Stimulated activated CD8-positive, alpha-beta memory T cell treated with anti-CD3 and anti-CD28 coated beads, Interleukin-4, amount 100 ng/mL, for 4 hours (primary cell): ENCODE results near the gene CTNNB1.

Source experiments
- DNase-seq, 2 donors: peaks; one replicate each; pipeline ENCODE4 v3.0.0-alpha.2; 2020; ENCODE audit warnings: low read depth in 2 of 2, low spot score in 1 of 2

Gene CTNNB1

DNA sequence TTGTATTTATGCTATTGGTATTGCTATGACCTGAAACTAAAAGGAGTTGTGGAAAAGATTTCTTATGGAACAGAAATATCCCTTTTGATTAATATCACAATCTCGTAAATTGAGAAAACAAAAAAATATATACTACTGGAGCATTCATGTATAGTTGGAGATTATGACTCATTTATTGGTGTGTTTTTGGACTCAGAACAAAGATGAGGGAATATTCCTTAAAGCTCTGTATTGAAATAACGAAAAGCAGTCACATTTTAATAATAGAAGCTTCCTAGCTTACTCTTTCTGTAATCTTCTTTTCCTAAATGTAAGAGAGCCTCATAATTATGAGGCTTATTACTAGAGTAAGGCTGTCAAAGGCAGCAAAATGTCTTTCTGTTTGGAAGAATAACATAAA lies 14.3 kb downstream of the CTNNB1 start:
- no peak for DNase-seq

DNA sequence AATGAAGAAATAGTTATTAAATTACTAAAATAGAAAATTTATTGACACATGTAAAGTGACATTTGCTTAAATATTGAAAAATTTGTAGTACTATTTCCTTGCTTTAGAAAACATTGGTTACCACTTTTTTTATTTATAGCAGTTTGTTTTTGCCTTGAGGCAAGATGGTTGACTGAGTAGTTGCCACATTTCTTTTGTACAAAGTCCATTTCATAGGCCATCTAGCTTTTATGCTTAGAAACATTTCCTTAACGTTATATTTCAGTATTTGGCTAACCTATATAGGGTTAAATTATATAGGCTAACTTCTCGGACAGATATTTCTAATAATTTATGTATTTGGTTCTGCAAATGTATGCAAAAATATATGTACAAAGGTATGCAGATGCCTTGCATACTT lies 17.1 kb downstream of the CTNNB1 start:
- DNase-seq: no peak

DNA sequence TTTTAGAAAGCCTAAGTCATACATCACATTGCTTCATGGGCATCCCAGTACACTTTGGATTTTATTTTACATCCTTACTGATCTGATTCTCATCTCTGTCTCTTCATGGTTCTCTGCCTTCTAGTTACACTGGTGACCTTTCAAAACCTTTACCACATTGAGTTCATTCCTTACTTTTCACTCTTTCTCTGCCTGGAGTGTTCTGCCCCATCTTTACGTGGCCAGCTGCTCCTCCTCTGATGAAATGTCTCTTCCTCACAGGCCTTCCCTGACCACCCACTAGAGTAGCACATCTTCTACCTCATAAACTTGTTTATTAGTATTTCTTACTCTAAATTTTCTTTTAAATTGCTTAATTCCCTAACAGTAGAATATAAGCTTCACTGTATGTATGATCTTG lies 17.7 kb downstream of the CTNNB1 start:
- DNase-seq: no peak

DNA sequence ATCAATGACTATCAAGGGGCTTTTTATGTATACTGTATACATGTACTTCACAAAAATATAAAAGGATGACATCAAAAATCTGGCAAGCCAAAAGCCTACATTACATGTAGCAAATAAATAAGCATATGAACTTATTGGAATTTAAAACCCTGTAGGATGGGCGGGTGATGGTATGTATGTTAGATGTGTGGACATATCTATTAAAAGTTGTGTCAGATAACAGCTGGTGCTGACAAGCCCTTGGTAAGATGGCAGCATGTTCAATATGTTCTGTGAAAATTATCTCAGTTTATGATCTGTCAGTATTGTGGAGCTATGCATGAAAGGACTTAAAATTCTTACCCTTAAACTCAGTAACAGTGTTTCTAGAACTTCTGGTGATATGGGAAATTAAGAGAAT lies 20.1 kb downstream of the CTNNB1 start:
- DNase-seq: no peak

DNA sequence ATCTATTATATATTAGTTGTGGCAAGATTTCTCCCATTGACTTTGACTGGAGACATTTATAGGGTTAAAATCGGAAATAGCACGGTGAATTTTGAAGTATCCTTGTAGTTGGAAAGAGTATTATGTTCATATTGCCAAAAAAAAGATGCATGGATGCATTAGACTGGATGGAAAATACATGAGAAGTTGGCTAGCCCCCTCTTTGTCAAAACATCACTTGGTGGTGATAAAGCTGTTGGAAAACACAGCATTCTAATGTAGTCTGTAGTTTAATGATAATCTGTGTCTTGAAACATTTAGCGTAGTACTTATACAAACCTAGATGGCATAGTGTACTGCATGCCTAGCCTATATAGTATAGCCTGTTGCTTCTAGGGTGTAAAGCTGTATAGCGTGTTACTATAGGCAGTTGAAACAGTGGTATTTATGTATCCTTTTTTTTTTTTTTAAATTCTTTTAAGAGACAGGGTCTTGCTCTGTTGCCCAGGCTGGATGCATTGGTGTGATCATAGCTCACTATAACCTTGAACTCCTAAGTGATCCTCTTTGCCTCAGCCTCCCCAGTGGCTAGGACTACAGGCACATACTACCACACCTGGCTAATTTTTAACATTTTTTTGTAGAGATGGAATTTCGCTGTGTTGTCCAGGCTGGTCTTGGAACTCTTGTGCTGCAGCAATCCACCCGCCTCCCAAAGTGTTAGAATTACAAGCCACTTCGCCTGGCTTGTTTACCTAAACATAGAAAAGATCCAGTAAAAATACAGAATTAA lies 21.8 kb downstream of the CTNNB1 start:
- no peak for DNase-seq

DNA sequence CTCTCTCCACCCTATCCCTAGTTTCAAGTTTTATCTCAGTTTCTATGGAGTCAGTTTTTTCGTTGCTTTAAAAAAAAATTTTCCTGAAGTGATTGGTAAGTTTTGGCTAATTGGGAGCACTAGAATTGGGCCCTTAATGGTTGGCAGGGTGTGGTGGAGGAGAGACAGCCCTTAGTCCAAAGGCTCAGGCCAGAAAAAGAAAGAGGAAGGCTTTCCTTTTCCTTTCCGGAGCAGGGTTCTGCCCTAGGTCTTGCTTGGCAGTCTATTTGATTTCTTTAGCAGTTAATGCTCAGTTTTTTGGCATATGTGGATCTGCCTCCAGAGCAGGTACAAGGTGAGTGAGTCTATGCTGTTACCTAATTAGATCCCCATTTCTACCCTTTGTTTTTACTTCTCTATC lies 22.7 kb downstream of the CTNNB1 start:
- no peak for DNase-seq

DNA sequence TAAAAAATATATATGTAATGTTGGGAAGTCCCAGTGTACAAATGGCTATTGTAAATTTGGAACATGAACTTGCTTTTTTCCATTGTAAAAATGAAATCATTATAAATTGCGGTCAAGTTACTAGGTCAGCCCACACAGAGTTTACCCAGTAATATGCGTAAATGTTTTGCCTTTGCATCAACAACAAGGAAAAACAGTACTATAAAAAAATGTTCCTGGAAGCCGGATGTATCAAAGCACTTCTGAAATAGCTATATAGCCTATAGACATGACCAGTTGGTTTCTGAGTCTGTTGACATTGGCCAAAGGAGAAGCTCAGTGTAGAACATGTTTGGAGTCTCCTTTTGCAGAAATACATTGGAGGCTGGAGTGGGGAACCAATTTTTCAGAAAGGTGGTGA lies 23.2 kb downstream of the CTNNB1 start:
- DNase-seq: no peak

DNA sequence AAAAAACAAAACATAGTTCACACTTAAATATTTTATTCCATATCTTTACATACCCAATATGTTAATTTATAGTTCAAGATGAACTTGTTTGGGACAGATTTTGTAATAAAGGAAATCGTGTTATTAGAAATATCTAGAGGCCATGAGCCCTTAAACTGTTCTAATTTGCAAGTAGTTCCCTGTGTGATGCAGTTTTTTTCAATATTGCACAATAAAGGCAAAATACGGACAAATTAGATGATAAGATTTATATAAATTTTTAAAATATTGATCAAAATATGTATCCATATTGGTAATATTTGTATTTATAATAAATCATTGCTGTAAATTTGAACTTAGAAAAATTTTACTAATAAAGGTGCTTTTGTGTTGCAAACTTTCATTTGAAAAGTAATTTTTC lies 23.8 kb downstream of the CTNNB1 start:
- no peak for DNase-seq

DNA sequence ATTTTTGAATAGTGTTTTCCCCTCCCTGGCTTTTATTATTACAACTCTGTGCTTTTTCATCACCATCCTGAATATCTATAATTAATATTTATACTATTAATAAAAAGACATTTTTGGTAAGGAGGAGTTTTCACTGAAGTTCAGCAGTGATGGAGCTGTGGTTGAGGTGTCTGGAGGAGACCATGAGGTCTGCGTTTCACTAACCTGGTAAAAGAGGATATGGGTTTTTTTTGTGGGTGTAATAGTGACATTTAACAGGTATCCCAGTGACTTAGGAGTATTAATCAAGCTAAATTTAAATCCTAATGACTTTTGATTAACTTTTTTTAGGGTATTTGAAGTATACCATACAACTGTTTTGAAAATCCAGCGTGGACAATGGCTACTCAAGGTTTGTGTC lies 24.4 kb downstream of the CTNNB1 start:
- DNase-seq: no peak

DNA sequence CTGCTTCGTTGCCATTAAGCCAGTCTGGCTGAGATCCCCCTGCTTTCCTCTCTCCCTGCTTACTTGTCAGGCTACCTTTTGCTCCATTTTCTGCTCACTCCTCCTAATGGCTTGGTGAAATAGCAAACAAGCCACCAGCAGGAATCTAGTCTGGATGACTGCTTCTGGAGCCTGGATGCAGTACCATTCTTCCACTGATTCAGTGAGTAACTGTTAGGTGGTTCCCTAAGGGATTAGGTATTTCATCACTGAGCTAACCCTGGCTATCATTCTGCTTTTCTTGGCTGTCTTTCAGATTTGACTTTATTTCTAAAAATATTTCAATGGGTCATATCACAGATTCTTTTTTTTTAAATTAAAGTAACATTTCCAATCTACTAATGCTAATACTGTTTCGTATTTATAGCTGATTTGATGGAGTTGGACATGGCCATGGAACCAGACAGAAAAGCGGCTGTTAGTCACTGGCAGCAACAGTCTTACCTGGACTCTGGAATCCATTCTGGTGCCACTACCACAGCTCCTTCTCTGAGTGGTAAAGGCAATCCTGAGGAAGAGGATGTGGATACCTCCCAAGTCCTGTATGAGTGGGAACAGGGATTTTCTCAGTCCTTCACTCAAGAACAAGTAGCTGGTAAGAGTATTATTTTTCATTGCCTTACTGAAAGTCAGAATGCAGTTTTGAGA lies 25.0 kb downstream of the CTNNB1 start:
- no peak for DNase-seq

DNA sequence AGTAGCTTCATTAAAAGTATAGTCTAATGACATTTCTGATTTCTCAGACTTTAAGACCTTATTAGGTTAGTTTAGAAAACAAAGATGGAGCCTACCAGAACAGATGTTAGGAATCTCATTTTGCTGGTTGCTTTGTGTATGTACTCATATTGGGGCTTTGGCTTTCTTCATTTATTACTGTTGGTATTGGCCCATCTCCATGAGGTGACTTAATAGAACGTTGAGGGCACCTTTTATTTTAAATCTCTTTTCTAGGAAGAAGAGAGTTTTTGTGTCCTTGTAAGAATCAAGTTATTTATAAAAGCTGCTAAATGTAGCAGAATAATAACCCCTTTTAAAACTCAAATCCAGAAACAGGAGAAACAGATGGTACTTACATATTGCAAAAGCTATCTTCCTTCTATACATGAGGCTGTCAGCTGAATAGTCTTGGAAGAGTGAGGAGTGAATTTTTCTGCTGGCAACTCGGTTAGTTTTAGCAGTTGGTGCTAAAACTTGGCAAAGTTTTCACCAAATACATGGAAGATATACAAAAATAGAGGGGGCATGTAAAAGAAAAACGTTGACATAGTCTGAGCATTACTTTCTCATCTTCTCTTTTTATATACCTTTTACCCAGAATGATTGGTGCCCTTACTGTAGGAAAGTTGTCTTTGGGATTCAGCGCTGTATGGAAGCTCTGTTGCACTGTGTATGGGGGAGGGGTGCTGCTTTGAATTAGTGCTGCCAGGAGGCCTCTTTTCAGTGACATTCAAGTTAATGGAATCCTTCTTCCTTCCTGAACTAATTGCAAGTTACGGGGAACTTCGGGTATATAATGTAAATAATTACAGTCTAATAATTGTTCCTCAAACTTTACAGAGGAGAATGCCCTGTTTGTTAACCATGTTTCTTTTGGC lies 35.8 kb downstream of the CTNNB1 start:
- DNase-seq: no peak

DNA sequence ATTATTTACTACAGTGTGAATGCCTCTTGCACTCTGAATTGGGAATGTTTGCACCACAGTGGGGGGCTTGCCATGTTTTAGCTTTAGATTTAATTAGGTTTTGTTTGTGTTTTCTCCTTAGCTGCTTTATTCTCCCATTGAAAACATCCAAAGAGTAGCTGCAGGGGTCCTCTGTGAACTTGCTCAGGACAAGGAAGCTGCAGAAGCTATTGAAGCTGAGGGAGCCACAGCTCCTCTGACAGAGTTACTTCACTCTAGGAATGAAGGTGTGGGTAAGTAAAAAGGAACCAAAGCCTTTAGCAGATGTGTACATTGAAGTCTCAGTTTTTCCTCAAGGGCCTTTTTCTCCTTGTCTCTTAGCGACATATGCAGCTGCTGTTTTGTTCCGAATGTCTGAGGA lies 36.9 kb downstream of the CTNNB1 start:
- DNase-seq: no peak

DNA sequence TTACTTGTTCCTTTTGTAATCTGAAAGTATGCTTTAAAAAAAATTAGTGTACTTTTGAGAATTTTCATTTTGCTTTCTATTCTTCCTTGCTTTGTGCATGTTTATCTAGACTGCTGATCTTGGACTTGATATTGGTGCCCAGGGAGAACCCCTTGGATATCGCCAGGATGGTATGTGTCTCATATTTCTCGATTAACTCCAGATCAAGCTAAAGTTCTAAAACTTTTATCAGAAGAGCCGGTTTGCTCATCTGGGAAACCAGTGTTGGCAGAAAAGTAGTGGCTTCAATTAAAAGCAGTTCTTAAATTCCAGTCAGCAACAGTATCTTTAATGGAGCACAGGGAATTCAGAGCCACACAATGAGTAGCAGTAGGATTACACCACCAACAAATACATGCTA lies 38.6 kb downstream of the CTNNB1 start:
- no peak for DNase-seq

DNA sequence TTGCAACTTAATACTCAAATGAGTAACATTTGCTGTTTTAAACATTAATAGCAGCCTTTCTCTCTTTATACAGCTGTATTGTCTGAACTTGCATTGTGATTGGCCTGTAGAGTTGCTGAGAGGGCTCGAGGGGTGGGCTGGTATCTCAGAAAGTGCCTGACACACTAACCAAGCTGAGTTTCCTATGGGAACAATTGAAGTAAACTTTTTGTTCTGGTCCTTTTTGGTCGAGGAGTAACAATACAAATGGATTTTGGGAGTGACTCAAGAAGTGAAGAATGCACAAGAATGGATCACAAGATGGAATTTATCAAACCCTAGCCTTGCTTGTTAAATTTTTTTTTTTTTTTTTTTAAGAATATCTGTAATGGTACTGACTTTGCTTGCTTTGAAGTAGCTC lies 40.3 kb downstream of the CTNNB1 start:
- no peak for DNase-seq

DNA sequence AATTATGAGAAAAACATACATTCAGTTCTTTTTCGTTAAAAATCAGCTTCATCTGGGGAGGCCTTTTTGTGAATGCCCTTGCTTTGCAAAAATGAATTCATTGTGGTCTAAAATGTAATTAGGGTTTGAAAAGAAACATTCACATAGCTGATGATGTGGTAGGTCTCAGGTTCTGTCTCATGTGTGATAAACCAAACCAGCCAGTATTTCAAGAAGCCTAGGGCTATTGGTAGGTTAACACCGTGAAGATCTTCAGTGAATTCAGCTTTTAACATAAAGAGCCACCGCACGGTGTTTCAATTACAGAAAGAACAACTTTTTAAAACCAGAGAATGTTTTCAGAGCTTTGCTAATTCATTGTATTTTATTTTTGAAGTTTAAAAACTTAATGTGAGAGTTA lies 41.9 kb downstream of the CTNNB1 start:
- no peak for DNase-seq

DNA sequence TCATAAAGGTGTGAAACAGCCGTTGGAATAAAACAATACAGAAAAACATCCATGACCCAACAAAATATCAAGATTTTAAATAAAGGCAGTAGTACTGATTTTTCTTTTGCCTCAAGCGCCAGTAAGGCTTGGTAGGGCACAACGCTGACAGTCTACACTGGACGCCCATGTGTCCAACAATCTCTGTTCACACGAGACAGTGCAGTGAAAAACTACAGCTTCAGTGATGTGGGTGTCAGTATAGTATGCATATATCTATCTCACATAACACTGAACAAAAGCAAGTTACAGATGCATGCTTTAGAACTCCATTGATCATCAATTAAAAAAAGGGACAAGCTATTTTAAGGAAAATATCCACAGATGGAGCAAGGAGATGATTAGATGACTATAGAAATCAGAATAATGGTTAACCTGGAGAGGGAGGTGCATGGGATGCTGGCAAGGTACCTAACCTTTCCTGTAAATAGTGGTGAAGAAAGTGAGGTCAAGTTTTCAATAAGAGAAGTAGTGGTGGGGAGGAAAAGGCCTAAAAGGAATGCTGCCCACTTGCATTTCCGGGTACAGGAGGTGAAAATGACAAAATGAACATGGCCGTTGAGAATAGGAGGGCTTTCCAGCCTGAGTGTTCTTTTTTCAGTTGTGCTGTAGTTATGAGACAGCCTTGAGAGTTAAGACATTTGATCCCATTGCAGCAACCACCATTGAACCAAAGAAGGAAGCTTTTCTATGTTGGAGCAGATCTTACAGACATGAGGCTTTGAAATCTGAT lies 42.7 kb downstream of the CTNNB1 start:
- DNase-seq: no peak

DNA sequence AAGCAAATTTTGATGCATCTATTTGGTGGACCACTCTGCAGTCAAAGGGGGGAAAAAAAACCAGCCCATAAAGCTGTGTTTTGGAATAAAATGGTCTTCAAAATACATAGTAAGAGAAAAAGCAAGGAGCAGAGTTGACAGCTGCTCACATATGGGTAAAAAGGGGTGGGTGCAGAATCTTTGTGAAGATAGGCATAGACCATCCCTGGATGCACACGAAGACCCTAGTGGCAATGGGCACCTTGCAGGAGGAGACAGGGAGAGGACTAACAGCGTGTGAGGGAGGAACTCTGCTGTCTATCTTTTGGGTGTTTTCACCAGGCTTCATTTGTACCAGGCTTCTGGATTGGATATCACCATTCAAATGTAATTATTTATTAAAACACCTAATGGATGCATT lies 43.9 kb downstream of the CTNNB1 start:
- DNase-seq: no peak

DNA sequence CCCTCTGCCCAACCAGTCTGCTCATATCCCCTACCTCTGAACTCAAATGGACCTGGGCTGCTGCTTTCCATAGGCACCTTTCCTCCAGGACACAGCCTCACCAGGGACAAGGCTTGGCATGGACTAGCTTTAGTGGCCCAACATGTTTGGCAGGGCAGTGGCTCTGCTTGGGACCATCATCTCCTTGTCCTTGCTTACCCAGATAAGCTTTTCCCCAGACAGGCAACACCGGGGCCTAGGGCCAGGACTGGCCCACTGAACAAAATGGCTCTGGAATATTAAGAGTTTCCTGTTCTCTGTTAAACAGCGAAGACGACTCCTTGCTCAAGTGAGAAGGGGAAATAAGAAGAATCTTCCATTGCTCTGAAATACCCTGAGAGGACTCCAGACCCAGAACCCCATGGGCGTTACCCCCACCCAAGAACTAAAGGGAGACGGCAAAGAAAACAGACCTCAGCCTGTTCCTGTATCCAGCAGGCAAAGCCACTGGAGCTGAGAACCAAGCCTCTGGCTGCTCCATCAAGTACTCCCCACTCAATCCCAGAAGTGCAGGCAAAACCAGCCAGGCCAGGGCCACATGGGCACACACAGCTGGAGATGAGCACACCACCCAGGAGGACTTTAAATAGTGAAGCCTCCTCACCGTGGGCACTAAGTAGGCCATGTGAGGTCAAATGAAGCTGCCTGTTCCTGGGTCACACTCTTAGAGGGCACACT lies 45.5 kb downstream of the CTNNB1 start:
- DNase-seq: no peak

DNA sequence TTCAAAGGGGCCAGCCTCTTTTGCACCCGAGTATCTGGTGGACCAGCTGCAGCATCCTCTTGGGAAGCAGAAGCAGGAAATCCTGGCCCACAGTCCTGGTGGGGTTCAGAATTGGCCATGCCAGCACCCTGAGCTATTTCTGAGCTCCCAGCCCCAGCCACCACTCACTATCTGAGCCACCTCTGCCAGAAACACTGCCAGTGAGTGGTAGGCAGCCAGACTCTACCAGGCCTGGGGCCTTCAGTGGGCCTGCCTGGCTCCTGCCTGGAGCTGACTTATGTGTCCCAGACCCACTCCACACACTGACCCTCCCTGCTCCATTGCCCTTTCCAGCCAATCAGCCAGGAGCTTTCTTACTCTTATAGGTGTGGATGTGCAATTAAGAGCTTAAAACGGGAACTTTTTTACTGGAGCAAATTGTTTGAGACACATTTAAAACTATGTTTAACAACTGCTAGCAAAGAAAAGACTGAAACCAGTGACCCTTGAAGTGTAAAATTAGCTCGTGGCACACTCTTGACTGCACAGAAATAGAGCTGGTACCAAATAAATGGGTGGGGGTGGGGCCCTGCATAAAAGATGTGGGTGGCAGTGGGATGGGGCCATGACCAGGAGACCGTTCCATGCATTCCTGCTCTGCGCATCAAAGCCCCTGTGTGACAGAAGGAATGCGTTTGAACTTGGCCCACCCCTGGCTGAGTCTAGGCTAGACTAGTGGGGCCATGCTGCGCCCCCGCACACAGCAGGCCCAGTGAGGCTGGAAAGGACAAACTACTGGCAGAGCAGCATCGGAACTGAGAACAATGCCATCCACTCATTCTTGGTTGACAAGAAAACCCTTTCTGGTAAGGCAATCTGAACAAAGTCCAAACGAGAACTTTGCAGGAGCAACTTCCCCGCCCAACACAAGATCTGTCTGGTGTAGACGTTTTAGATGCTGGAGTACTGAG lies 48.0 kb downstream of the CTNNB1 start:
- DNase-seq: no peak
